Liver (tissue), 9 donors: ENCODE results near the gene PLCB1. TPM values are rescaled to one million over a fixed set of nuclear protein-coding genes. Genes with fewer than 3 reads are reported as not detected.

Experiments used
- DNase-seq: peaks from one replicate; pipeline ENCODE4 v3.0.0-alpha.2; 2017; ENCODE audit warnings: low spot score
- H3K27ac ChIP-seq, 2 donors: one replicate each; pipeline ENCODE4 v1.7.0; 2013; ENCODE audit warnings: inconsistent platforms in 2 of 2, low read length in 2 of 2, control low read depth in 1 of 2, low read depth in 1 of 2, mild to moderate bottlenecking in 1 of 2
- H3K27me3 ChIP-seq, 4 donors: one replicate each; pipeline versions ENCODE4 v1.6.1 to v1.7.0; 2013; ENCODE audit warnings: low read length in 3 of 4, inconsistent platforms in 1 of 4, mild to moderate bottlenecking in 1 of 4, moderate library complexity in 1 of 4; ENCODE audit not compliant: control insufficient read depth in 4 of 4, insufficient read depth in 4 of 4
- H3K36me3 ChIP-seq, 4 donors: one replicate each; pipeline versions ENCODE4 v1.6.1 to v1.7.0; 2013; ENCODE audit warnings: low read length in 3 of 4, mild to moderate bottlenecking in 3 of 4, low read depth in 1 of 4, moderate library complexity in 1 of 4; ENCODE audit not compliant: control insufficient read depth in 4 of 4, insufficient read depth in 3 of 4
- H3K4me1 ChIP-seq, 4 donors: one replicate each; pipeline versions ENCODE4 v1.6.1 to v1.7.0; 2013; ENCODE audit warnings: low read length in 3 of 4, mild to moderate bottlenecking in 3 of 4, moderate library complexity in 1 of 4; ENCODE audit not compliant: control insufficient read depth in 4 of 4, insufficient read depth in 4 of 4
- H3K4me3 ChIP-seq, 3 donors: one replicate each; pipeline versions ENCODE4 v1.6.1 to v1.7.0; 2013; ENCODE audit warnings: low read length in 3 of 3, control low read depth in 1 of 3, low read depth in 1 of 3, mild to moderate bottlenecking in 1 of 3
- H3K9ac ChIP-seq, 2 donors: one replicate each; pipeline ENCODE4 v1.7.0; 2013; ENCODE audit warnings: low read length in 2 of 2, mild to moderate bottlenecking in 2 of 2, moderate library complexity in 2 of 2, control low read depth in 1 of 2, low read depth in 1 of 2
- H3K9me3 ChIP-seq, 4 donors: one replicate each; pipeline versions ENCODE4 v1.6.1 to v1.7.0; 2013; ENCODE audit warnings: low read length in 3 of 4; ENCODE audit not compliant: control insufficient read depth in 4 of 4
- CTCF ChIP-seq: fragments of 150-350 bp; IDR thresholded peaks from 2 replicates; pipeline ENCODE4 v1.5.1; 2017; ENCODE audit warnings: improper control_type of control experiment, low read depth, low read length; ENCODE audit not compliant: missing input control
- FOXA2 ChIP-seq: IDR thresholded peaks from 2 replicates; pipeline ENCODE4 v1.6.1; 2016; ENCODE audit warnings: antibody characterized with exemption
- GABPA ChIP-seq, 2 donors: IDR thresholded peaks in 1 of 2; conservative IDR thresholded peaks in 1 of 2; 2 replicates each; pipeline ENCODE4 v1.6.1; 2016; ENCODE audit warnings: antibody characterized with exemption in 2 of 2, mild to moderate bottlenecking in 1 of 2, moderate library complexity in 1 of 2
- HNF4A ChIP-seq, 2 donors: conservative IDR thresholded peaks; 2 replicates each; pipeline ENCODE4 v1.6.1; 2016; ENCODE audit warnings: antibody characterized with exemption in 2 of 2, mild to moderate bottlenecking in 2 of 2
- HNF4G ChIP-seq: IDR thresholded peaks from 2 replicates; pipeline ENCODE4 v1.6.1; 2016; ENCODE audit warnings: antibody characterized with exemption
- JUND ChIP-seq, 2 donors: IDR thresholded peaks; 2 replicates each; pipeline ENCODE4 v1.6.1; 2016; ENCODE audit warnings: antibody characterized with exemption in 2 of 2
- NR2F2 ChIP-seq: IDR thresholded peaks from 2 replicates; pipeline ENCODE4 v1.6.1; 2016; ENCODE audit warnings: antibody characterized with exemption
- RAD21 ChIP-seq, 2 donors: IDR thresholded peaks; 2 replicates each; pipeline ENCODE4 v1.6.1; 2016; ENCODE audit warnings: antibody characterized with exemption in 2 of 2, mild to moderate bottlenecking in 2 of 2
- REST ChIP-seq: IDR thresholded peaks from 2 replicates; pipeline ENCODE4 v1.6.1; 2016; ENCODE audit warnings: antibody characterized with exemption, mild to moderate bottlenecking
- RXRA ChIP-seq, 2 donors: IDR thresholded peaks; 2 replicates each; pipeline ENCODE4 v1.6.1; 2017 to 2018; ENCODE audit warnings: antibody characterized with exemption in 2 of 2, mild to moderate bottlenecking in 1 of 2
- SP1 ChIP-seq: IDR thresholded peaks from 2 replicates; pipeline ENCODE4 v1.6.1; 2018; ENCODE audit warnings: antibody characterized with exemption, mild to moderate bottlenecking
- TAF1 ChIP-seq: conservative IDR thresholded peaks from 2 replicates; pipeline ENCODE4 v1.6.1; 2016; ENCODE audit warnings: antibody characterized with exemption, mild to moderate bottlenecking
- YY1 ChIP-seq: IDR thresholded peaks from 2 replicates; pipeline ENCODE4 v1.6.1; 2016; ENCODE audit warnings: antibody characterized with exemption, mild to moderate bottlenecking
- WGBS: extraction: QIAGEN DNeasy Blood & Tissue Kit; methylation state at CpG from one replicate; pipeline ENCODE4 v1.1.7; 2013; 5-methylcytosine and 5-hydroxymethylcytosine counted together
- polyA plus RNA-seq, 2 donors: library from polyadenylated mRNA; stranded (reverse) in 1 of 2; unstranded in 1 of 2; fragments of 200-250 nt in 1 of 2; fragments of >200 nt in 1 of 2; fragmentation: Nextera tagmentation in 1 of 2; extraction: Ambion mirVana in 1 of 2; gene quantifications; one replicate each; pipeline versions ENCODE4 v1.2.1 to v1.2.3, GENCODE V29; 2013 to 2015
- total RNA-seq, 2 donors: library from RNA; depleted of rRNA; stranded (reverse); fragments of >200 nt; gene quantifications; one replicate each; pipeline ENCODE4 v1.2.3, GENCODE V29; 2014
- TF ChIP-seq, protein P1 (sequence below): IDR thresholded peaks from 2 replicates; pipeline ENCODE4 v1.6.1; 2016; ENCODE audit warnings: antibody characterized with exemption
- TF ChIP-seq, protein P2 (sequence below): IDR thresholded peaks from 2 replicates; pipeline ENCODE4 v1.6.1; 2016; ENCODE audit warnings: antibody characterized with exemption
- TF ChIP-seq, protein P3 (sequence below): IDR thresholded peaks from 2 replicates; pipeline ENCODE4 v1.6.1; 2016; ENCODE audit warnings: antibody characterized with exemption
- donor health status: healthy.
- donor health status: healthy.
- donor health status: healthy.
- donor health status: healthy.
- donor health status: healthy.

PLCB1 gene
- total and polyA plus RNA-seq, 4 donors = 3.7 to 13.5 (median 5.9) TPM

DNA sequence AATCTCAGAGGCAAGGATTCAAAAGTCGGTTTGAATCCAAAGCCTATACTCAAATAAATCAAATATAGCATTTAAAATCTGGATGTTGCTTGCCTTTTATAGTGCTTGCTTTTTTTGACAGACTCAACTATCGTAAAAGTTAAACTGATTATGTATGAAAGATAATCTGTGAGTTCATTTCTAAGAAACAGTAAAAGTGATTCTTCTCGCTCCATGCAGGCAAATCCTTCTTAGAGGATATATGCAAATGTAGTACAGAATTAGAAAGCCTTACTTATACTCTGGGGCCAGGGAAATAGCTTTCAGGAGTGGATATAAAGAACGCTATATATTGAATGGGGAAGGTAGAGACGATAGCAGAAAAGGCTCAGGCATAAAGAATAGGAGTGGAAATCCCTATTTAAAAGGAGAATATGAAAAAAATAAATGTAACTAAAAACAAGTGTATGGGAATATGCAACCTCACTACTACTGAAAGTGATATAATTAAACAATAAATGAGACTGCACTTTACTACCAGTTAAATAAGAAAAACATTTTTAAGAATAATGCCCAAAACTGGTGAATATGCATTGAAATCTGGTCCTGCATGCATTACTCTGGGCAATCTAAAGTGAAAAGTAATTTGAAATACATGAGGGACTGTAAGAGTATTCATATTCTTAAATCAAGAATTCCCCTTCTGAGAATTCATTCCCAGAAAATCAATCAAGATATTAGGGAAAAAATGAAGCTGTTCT, 575.1 kb downstream of the PLCB1 start:
- H3K36me3 ChIP-seq = no peaks in the 10 kb centered on the region
- WGBS = 92% methylated on average over 5 of the region's 5 CpGs
- H3K9me3 ChIP-seq = no peaks in the 10 kb centered on the region
- no peak overlapping the region for H3K9ac ChIP-seq
- H3K4me3 ChIP-seq = no peak overlapping the region
- no peak for DNase-seq
- no peaks in the 10 kb centered on the region for H3K4me1 ChIP-seq
- no peaks in the 10 kb centered on the region for H3K27me3 ChIP-seq
- H3K27ac ChIP-seq = no peak overlapping the region
- TF ChIP-seq RXRA (IDR thresholded peaks at IDR 0.05) (no peak), JUND (IDR thresholded peaks at IDR 0.05) (no peak), CTCF (no peak), HNF4G (no peak), FOXA2 (no peak), TAF1 (no peak), YY1 (no peak), HNF4A (conservative IDR thresholded peaks at IDR 0.05) (no peak), SP1 (no peak), RAD21 (IDR thresholded peaks at IDR 0.05) (no peak), REST (no peak), NR2F2 (no peak)
- TF ChIP-seq, protein P1, sequence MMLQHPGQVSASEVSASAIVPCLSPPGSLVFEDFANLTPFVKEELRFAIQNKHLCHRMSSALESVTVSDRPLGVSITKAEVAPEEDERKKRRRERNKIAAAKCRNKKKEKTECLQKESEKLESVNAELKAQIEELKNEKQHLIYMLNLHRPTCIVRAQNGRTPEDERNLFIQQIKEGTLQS = no peak
- TF ChIP-seq, protein P2, sequence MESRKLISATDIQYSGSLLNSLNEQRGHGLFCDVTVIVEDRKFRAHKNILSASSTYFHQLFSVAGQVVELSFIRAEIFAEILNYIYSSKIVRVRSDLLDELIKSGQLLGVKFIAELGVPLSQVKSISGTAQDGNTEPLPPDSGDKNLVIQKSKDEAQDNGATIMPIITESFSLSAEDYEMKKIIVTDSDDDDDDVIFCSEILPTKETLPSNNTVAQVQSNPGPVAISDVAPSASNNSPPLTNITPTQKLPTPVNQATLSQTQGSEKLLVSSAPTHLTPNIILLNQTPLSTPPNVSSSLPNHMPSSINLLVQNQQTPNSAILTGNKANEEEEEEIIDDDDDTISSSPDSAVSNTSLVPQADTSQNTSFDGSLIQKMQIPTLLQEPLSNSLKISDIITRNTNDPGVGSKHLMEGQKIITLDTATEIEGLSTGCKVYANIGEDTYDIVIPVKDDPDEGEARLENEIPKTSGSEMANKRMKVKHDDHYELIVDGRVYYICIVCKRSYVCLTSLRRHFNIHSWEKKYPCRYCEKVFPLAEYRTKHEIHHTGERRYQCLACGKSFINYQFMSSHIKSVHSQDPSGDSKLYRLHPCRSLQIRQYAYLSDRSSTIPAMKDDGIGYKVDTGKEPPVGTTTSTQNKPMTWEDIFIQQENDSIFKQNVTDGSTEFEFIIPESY = no peak

- DNase-seq = no peak
- no peak overlapping the region for H3K9ac ChIP-seq
- no peaks in the 10 kb centered on the region for H3K9me3 ChIP-seq
- H3K27me3 ChIP-seq = no peaks in the 10 kb centered on the region
- no peaks in the 10 kb centered on the region for H3K4me1 ChIP-seq
- no peaks in the 10 kb centered on the region for H3K36me3 ChIP-seq
- no peak overlapping the region for H3K4me3 ChIP-seq
- no peak overlapping the region for H3K27ac ChIP-seq
- WGBS = 32% methylated on average over 3 of the region's 3 CpGs
- TF ChIP-seq YY1 (no peak), GABPA (IDR thresholded peaks at IDR 0.05 in 1 of 2, conservative IDR thresholded peaks at IDR 0.05 in 1 of 2) (no peak), JUND (IDR thresholded peaks at IDR 0.05) (no peak), RAD21 (IDR thresholded peaks at IDR 0.05) (no peak), RXRA (IDR thresholded peaks at IDR 0.05) (no peak), SP1 (no peak), HNF4A (conservative IDR thresholded peaks at IDR 0.05) (no peak), HNF4G (no peak), REST (no peak)
- TF ChIP-seq, protein P2 = no peak
- TF ChIP-seq, protein P3, sequence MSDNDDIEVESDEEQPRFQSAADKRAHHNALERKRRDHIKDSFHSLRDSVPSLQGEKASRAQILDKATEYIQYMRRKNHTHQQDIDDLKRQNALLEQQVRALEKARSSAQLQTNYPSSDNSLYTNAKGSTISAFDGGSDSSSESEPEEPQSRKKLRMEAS = no peak
- TF ChIP-seq, protein P1 = no peak
Observed at GRCh38 chr20:8709627-8710026, 577.6 kb downstream of the PLCB1 start.
